HG02870 (cell line): ENCODE results near the gene PLA2G15.

ENCODE experiments used
- ATAC-seq: cut with Tn5 transposase; IDR thresholded peaks from one replicate; pipeline ENCODE4 v1.9.1; 2021; ENCODE audit warnings: mild to moderate bottlenecking, moderate library complexity; ENCODE audit not compliant: unreplicated experiment

Gene PLA2G15

DNA sequence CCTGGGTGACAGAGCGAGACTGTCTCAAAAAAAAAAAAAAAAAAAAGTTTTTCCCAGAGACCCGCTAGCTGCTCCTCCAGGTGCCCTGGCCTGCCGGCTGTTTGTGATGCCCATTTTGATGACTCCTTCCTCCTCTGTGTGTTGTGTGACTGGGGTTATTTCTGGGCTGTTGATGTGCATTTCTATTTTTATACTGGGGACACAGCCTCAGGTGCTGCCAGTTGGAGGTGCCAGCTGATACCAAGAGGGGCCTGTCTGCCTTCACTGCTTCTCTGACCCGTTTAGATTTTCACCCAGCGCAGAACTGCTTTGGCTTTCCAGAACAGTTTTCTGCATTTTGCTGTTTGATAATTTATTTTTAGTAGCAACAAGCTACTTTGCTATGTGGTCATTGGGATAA lies 6.7 kb downstream of the PLA2G15 start:
- ATAC-seq: no peak

DNA sequence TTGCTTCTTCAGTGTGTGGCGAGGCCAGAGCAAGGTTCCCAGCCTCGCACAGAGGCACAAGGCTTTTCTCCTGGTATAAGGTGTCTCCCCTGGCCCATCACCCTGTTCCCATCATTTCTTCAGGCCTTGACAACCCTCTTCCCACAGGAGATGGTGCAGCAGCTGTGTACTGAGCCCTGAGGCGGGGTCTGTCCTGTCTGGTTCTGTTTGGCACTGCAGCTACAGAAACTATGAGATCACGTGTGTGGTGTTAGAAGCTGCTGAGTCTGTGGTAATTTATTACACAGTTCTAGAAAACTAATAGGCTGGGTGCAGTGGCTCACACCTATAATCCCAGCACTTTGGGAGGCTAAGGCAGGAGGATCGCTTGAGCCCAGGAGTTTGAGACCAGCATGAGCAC lies 7.2 kb downstream of the PLA2G15 start:
- ATAC-seq: no peak

DNA sequence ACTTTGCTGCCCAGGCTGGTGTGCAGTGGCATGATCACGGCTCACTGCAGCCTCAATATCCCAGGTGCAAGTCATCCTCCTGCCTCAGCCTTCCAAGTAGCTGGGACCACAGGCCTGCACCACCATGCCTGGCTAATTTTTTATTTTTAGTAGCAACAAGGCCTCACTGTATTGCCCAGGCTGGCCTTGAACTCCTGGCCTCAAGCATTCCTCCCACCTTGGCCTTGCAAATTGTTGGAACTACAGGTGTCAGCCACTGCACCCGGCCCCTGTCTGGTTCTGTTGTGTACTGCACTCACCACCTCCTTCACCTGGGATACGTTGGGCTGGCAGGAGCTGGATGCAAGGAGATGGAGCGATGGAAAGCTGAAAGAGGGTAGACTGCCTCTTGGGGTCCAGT lies 8.5 kb downstream of the PLA2G15 start:
- no peak for ATAC-seq

DNA sequence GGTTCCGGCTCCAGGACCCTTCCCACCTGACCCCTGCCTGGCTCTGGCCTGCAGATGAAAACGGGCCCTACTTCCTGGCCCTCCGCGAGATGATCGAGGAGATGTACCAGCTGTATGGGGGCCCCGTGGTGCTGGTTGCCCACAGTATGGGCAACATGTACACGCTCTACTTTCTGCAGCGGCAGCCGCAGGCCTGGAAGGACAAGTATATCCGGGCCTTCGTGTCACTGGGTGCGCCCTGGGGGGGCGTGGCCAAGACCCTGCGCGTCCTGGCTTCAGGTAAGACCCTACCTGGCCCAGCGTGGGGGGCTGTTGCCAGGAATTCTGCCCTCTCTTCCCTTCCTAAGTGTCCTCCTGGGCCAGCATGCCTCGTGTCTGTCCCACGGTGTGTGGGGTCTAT lies 10.5 kb downstream of the PLA2G15 start:
- ATAC-seq: no peak

DNA sequence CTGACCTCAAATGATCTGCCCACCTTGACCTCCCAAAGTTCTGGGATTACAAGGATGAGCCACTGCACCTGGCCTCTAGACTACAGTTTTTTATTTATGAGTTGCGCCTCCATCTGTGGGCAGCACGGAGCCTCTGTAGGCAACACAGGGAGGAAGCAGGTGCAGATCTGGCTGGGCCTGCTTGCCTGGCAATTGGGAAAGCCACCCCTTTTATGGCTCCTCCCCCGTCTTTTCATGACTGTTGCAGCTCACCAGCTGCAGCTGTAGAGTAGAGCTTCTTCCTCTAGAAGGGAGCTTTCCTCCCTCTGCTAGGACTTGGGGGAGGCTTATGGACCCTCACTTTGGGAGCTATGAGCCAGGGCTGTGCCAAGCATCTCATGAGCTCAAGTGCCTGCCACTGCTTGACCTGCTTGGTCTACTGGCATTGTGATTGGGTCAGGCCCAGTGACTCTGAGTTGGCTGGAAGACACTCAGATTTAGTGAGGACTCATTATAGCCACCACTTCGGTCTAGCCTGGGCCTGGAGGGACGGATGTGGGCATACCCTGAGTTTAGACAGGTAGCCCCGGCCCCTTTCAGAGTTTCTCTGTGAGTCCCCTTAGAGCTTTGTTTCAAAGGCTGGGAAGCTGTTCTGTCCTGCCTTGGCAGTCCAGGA lies 12.2 kb downstream of the PLA2G15 start:
- no peak for ATAC-seq

DNA sequence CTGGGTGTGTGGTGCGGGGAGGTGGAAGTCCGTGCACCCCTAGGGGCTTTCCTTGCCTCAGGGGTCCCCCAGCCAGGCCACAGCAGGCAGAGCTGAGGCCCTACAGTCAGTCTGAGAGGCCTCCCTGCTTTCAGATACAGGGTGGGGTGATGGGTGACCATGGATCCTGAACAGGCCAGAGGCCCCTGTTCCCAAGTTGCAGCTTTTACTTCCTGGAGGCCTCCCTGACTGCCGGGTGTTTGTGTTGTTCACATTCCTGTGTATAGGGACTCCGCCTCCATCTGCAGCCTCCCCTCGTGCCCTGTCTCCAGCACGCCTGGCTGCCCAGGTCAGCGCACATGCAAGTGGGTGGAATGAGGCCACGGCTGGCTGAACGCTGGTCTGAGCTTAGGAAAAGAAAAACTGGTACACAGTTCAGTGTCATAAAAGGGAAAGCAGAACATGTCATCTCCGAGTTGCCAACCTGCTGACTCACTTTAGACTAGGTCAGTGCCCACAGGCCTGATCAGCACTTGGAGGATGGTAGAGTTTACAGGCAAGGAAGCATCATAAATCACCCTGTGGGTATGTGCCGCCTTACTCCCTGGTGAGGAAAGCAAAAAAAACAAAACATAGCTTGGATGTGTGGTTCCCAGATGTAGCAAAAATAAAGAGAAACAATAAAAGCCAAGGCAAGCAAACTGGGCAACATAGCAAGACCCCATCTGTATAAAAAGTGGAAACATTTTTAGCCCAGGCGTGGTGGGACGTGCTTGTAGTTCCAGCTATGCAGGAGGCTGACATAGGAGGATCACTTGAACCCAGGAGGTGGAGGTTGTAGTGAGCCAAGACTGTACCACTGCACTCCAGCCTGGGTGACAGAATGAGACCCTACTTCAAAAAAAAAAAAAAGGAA lies 13.0 kb downstream of the PLA2G15 start:
- no peak for ATAC-seq

DNA sequence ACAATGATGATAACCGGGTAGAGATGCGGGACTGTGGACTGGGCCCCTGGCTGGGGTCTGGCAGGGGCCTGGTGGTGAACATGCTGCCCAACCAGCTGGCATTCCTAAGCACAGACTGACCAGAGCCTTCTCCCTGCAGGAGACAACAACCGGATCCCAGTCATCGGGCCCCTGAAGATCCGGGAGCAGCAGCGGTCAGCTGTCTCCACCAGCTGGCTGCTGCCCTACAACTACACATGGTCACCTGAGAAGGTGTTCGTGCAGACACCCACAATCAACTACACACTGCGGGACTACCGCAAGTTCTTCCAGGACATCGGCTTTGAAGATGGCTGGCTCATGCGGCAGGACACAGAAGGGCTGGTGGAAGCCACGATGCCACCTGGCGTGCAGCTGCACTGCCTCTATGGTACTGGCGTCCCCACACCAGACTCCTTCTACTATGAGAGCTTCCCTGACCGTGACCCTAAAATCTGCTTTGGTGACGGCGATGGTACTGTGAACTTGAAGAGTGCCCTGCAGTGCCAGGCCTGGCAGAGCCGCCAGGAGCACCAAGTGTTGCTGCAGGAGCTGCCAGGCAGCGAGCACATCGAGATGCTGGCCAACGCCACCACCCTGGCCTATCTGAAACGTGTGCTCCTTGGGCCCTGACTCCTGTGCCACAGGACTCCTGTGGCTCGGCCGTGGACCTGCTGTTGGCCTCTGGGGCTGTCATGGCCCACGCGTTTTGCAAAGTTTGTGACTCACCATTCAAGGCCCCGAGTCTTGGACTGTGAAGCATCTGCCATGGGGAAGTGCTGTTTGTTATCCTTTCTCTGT lies 14.0 kb downstream of the PLA2G15 start:
- no peak for ATAC-seq

DNA sequence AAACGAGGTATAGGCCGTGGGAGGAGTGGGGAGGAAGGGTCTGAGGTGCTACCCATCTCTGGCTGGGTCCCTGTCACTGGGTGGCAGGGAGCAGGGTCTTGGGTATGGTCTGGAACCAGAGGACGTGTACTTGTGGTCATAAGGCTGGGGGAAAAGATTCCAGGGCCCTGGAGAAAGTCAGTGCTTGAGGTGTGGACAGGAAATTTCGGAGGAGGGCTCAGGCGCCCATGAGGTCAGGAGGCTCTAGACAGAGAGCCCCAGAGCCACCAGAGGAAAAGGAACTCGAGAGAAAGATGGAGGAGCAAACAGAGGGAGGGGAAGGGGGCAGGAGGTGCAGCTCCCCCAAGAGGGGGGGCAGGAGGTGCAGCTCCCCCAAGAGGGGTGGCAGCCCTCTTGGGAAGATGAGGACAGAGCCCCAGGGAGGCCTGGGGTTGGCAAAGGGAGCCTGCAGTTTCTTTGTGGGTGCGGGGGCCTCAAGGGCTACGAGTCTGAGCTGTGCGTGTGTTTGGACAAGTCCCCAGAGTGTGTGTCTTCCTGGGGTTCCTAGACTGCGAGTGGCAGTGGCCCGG lies 18.5 kb downstream of the PLA2G15 start:
- ATAC-seq: peak; percentile 6

DNA sequence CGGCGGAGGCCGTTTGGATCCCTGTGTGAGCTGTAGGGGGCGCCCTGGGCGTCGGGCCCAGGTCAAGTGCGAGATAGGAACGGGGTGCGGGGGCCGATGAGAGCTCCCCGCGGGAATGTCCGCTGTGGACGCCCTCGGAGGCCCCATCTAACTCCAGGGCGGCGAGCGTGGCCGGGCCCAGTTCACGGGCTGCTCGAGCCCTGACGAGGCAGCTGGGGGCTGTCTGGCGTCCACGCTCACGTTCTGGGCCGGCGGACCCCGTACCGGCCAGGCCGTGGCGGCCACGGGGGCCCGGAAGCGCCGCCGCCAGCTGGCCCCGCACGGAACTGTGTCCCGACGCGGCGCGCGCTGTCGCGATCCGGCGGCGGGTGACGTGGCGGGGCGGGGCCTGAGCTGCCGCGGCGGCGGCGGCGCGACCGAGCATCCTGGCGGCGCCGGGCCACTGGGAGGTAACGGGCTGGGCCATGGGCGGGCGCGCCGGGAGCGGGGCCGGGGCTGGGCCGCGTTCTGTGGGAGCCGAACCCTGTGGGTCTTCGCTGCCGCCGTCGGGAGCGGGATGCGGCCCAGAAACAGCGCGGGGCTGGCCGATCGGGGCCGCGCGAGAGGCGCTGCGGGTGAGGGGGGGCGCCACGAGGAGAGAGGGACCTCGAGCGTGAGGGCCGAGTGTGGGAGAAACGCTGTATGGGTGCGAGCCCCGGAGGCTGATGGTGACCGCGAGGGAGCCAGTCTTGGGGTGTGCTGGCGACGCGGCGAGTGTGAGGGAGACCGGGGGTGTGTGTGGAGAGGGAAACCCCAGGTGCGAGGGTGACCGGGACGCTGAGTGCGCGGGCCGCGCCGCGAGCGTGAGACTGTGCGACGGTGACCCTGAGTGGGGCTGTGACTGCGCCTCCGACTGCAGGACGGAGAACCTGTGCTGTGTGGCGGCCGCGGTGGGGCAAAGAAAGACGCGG lies 19.2 kb downstream of the PLA2G15 start, which contains the start of gene SLC7A6:
TSS of gene SLC7A6 (plus strand) at position 399 of the 950 bp plus-strand sequence. CDS start 10,201 bp downstream, outside the sequence.
- ATAC-seq: peak; percentile 50

DNA sequence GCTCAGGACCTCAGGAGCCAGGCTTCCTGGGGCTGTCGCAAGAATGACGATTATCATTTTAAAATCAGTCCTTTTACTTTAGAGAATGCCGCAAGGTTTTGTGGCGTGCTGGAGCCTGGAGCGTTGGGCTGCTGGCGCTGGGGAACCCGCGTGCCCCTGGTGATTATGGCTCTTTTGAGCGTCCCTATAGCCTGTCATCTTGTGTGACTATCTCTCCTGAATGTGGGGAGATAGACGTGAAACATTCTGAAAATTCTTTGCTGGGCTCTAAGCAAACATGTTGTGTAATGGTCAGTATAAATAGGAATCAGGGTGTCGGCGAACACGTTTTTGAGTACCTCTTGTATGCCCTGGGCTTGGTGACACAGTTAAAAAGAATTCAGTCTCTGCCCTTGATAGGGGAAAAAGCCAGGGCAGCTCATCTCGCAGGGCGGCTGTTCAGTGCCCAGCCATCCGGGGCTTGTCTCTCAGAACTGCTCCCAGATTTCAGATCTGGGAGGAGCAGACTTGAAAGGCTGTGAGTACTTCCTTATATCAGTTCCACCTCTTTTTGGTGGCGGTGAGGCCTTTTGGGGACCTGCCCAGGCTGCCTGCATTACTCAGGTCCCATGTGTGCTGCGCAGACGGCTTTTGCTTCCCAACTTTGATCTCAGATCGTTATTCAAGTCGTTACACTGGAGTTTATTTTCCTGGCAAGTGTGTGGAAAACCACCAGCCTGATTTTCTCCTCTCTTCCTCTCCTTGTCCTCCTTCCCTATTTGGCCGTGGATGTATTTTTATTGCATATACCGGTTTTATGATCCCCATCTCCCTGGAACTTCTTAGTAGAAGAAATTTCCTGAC lies 20.1 kb downstream of the PLA2G15 start:
- peak; percentile 8 for ATAC-seq

DNA sequence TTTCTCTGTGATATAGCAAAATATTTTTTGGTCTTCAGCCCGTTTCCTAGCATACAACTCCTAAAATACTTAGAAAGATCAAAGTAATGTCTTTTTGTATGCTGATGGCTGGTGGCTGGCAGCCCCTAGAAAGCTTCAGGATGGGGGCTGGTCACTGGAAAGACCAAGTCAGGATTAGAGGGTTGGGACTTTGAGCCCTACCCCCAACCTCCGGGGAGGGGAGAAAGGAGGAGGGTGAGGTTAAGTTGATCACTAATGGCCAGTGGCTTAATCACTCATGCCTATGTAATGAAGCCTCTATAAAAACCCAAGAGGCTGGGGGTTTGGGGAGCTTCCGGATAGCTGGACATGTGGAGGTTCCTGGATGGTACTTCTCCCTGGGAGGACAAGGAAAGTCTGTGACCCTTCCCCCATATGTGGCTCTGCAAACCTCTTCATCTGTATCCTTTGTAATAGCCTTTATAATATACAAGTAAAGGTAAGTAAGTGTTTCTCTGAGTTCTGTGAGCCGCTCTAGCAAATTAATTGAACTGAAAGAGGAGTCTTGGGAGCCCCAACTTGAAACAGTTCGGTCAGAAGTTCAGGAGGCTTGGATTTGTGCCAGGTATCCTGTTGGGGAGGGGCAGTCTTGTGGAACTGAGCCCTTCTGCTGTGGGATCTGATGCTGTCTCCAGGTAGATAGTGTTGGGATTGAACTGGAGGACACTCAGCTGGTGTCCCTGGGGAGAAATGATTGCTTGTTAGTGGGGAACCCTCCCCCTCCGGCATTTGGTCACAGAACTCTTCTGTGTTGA lies 22.6 kb downstream of the PLA2G15 start:
- no peak for ATAC-seq

DNA sequence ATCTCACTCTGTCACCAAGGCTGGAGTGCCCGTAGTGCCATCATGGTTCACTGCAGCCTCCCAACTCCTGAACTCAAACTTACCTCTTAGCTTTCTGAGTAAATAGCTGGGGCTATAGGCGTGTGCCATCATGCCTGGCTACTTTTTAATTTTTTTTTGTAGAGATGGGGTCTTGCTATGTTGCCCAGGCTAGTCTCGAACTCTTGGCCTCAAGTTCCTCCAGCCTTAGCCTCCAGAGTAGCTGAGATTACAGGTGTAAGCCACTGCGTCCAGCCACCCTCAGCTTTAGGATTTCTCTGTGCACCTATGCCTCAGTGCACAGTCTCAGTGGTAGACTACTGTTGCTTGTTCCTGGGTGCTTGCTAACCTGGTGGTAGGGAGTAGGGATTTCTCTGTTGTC lies 24.6 kb downstream of the PLA2G15 start:
- ATAC-seq: no peak

DNA sequence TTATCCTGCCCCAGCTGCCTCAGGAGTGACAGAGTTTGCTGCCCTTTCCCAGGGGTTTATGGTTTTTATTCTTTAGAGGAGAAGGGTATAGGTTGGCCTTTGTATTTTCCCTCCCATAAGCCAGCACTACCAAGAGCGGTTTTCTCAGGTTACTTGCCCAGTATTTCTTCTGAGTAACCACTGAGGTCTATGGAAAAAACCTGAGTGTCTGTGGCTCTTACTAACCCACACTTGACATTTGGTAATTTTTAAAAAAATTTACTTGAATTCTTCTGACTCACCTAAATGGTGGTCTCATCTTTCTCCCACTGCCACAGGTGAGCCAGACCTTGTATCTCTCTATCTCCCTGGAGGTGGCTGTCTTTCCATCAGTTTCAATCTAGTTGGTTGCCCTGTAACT lies 25.2 kb downstream of the PLA2G15 start:
- no peak for ATAC-seq

DNA sequence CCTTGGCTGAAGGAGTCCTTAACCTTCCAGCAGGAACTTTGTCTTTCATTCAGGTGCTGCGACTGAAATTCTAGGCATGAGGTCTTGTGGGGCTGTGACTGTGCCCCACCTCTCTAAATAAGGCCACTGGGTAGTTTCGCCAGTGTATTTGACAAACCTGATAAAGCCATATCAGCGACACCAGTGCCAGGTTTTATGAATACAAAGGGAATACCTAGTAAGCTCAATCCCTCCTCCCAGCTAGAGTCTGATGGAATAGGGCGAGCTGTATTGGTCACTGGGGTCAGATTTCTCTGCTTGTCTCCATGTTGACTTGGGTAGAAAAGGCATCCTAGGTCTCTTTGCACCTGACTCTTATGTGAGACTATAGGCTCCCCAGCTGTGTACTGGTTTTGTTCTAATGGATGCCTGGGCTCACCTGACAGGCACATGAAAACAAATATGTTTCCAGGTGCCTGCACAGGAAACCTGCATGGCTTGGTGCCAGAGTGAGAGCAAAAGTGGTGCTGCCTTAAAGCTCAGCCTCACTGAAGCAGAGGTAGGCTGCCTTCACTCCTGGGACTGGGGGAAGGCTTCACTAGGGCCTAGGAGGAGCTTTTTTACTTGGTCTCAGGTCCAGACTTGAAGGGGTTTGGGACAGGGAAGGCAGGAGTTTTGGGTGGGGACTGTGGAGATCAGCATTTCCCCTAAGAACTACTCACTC lies 27.5 kb downstream of the PLA2G15 start:
- ATAC-seq: no peak

DNA sequence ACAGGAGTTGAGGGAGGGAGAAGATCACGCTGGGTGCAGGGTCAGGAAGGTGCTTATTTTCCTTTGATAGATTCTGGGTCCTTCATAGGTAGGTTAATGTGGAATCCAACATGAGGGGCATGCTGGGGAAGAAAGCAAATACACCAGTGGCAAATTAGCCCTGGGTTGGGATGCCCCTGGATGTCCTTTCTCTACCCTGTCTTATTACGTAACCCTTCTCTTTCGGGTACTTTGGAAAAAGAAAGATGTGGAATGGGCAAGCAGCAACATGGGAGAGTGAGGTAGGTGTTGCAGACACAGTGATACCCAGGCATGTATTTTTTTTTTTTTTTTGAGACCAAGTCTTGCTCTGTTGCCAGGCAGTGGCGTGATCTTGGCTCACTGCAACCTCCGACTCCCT lies 28.3 kb downstream of the PLA2G15 start:
- ATAC-seq: no peak

DNA sequence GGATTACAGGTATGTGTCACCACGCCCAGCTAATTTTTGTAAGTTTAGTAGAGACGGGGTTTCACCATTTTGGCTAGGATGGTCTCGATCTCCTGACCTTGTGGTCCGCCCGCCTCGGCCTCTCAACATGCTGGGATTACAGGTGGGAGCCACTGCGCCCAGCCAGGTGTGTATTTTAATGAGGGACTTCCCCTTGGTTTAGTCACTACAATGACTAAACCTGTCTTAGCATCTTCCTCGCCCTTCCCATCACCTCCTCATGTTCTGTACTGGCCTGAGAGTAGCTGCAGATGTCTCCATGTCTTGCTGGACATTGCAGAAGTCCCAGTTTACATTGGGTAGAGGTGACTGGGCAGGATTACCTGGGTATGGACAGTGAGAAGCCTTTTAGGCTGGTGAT lies 28.7 kb downstream of the PLA2G15 start:
- ATAC-seq: no peak

DNA sequence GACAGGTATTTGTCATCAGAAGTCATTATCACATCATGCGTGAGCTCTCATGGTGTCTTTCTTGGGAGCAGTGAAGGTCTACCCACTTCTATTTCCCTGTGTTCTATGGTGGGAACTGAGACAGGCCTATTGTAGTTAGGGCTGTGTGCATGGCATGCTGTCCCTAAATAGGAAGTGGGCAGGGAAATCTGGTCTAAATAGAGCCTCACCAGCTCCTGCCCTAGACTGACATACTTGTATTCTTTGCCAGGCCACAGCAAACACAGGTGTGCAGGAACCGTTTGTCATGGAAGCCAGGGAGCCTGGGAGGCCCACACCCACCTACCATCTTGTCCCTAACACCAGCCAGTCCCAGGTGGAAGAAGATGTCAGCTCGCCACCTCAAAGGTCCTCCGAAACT lies 29.3 kb downstream of the PLA2G15 start:
- no peak for ATAC-seq
